OCI-LY1 (cell line): ENCODE data around the gene NOTUM.
A peak's percentile ranks its signal among the peaks of the same experiment; 100 is the strongest.

Experiments
- H2AFZ ChIP-seq: fragments of 200-600 bp; sonication (generic), shearing (Covaris generic); 2 replicates; pipeline ENCODE4 v1.6.0; 2014; ENCODE audit warnings: antibody characterized with exemption, mild to moderate bottlenecking, low read length
- H3F3A ChIP-seq: fragments of 200-600 bp; sonication (generic), shearing (Covaris generic); 2 replicates; pipeline ENCODE4 v1.6.0; 2014; ENCODE audit warnings: mild to moderate bottlenecking, antibody characterized with exemption, low read length, moderate library complexity; ENCODE audit not compliant: insufficient read depth
- H3K27ac ChIP-seq: fragments of 200-600 bp; sonication (generic); 2 replicates; pipeline ENCODE4 v1.5.1; 2014; ENCODE audit warnings: low read length, mixed run types, mild to moderate bottlenecking, low read depth; ENCODE audit not compliant: poor library complexity, severe bottlenecking
- H3K27me3 ChIP-seq: fragments of 200-600 bp; sonication (generic); 2 replicates; pipeline ENCODE4 v1.6.0; 2014; ENCODE audit warnings: antibody characterized with exemption, mild to moderate bottlenecking, low read length, moderate library complexity; ENCODE audit not compliant: insufficient read depth
- H3K36me3 ChIP-seq: fragments of 200-600 bp; sonication (generic); 2 replicates; pipeline ENCODE4 v1.6.1; 2014; ENCODE audit warnings: mild to moderate bottlenecking, antibody characterized with exemption, low read length, moderate library complexity, mixed read lengths; ENCODE audit not compliant: insufficient read depth
- H3K4me1 ChIP-seq: fragments of 200-600 bp; sonication (generic); 2 replicates; pipeline ENCODE4 v1.5.1; 2014; ENCODE audit warnings: mild to moderate bottlenecking, low read length, moderate library complexity; ENCODE audit not compliant: insufficient read depth, severe bottlenecking
- H3K4me2 ChIP-seq: fragments of 200-600 bp; sonication (generic), shearing (Covaris generic); 2 replicates; pipeline ENCODE4 v1.6.1; 2014; ENCODE audit warnings: low read length
- H3K4me3 ChIP-seq: fragments of 200-600 bp; sonication (generic); 2 replicates; pipeline ENCODE4 v1.5.1; 2014; ENCODE audit warnings: low read length, low read depth, mild to moderate bottlenecking, mixed read lengths; ENCODE audit not compliant: poor library complexity, severe bottlenecking
- H3K79me2 ChIP-seq: fragments of 200-600 bp; shearing (Covaris generic); 2 replicates; pipeline ENCODE4 v1.6.1; 2016; ENCODE audit warnings: mixed run types, low read length, mixed read lengths; ENCODE audit not compliant: insufficient read depth
- H3K9ac ChIP-seq: fragments of 200-600 bp; sonication (generic), shearing (Covaris generic); 2 replicates; pipeline ENCODE4 v1.6.1; 2014; ENCODE audit warnings: mild to moderate bottlenecking, low read length, mixed read lengths
- H3K9me2 ChIP-seq: fragments of 200-600 bp; sonication (generic), shearing (Covaris generic); 2 replicates; pipeline ENCODE4 v1.6.1; 2014; ENCODE audit warnings: low read depth, mild to moderate bottlenecking, low read length, mixed read lengths
- H3K9me3 ChIP-seq: fragments of 200-600 bp; shearing (Covaris generic); 2 replicates; pipeline ENCODE4 v1.6.1; 2014; ENCODE audit warnings: low read length, mixed read lengths
- H4K20me1 ChIP-seq: fragments of 200-600 bp; sonication (generic), shearing (Covaris generic); 2 replicates; pipeline ENCODE4 v1.6.0; 2016; ENCODE audit warnings: mild to moderate bottlenecking, low read length; ENCODE audit not compliant: insufficient read depth
- EZH2 ChIP-seq: fragments of 200-600 bp; sonication (generic), shearing (Covaris generic); IDR thresholded peaks from 2 replicates; pipeline ENCODE4 v1.8.0; 2017; ENCODE audit warnings: borderline replicate concordance, mixed run types, mild to moderate bottlenecking, antibody characterized with exemption, low read length, moderate library complexity, mixed read lengths
- TF ChIP-seq, protein P1 (sequence below): fragments of 200-600 bp; sonication (generic), shearing (Covaris generic); IDR thresholded peaks from 2 replicates; pipeline ENCODE4 v1.5.1; 2017; ENCODE audit warnings: mild to moderate bottlenecking, antibody characterized with exemption, low read length, moderate library complexity, mixed read lengths

NOTUM gene

DNA sequence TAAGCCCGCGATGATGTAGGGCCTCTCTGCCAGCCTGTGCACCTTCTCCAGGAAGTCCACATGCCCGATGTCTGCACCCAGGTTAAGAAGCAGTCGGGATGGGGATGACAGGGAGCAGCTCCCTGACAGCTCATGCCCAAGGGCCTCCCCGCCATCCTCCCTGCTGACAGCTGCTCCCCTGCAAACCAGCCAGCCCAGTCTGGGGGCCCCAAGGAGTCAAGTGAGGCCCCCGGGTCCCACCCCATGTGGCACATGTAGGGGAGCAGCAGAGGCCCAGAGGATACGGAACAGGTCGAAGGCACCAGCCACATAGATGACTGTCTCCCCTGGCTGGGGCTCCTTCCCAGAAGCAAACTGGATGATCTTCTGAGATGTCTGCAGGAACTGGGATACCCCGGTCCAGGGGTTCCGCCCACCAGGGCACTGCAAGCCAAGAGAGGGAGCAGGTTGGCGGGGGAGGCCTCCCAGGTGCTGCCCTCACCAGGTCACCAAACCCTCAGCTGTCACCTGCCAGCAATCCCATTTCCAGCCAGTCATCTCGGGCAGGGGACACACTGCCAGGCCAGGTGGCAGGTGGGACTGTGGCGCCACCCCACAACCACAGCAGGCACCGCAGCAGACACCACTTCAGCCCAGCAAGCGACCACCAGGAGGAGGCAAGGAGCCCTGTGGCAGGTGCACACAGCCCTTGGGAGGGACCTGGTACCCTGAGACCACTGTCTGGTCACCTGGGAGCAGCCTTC lies 54.3 kb downstream of the NOTUM start:
- Histone ChIP-seq H3K36me3 (peaks cover 53% of the 10 kb centered on the region), H4K20me1 (no peaks in the 10 kb centered on the region), H3K4me2 (no peak overlapping the region)

GRCh38 chr17:81905993-81906392 lies 55.0 kb downstream of the NOTUM start:
- no peaks in the 10 kb centered on the region for H3K9me2 ChIP-seq
- H3K9me3 ChIP-seq = no peaks in the 10 kb centered on the region
- peaks cover 21% of the 10 kb centered on the region for H3K4me1 ChIP-seq
- H3K27me3 ChIP-seq = peaks cover 4% of the 10 kb centered on the region; the same call in 1 of the 2 replicates
- H3K9ac ChIP-seq = no peak overlapping the region
- H3K27ac ChIP-seq = no peak overlapping the region
- no peaks in the 10 kb centered on the region for H4K20me1 ChIP-seq
- TF ChIP-seq, protein P1, sequence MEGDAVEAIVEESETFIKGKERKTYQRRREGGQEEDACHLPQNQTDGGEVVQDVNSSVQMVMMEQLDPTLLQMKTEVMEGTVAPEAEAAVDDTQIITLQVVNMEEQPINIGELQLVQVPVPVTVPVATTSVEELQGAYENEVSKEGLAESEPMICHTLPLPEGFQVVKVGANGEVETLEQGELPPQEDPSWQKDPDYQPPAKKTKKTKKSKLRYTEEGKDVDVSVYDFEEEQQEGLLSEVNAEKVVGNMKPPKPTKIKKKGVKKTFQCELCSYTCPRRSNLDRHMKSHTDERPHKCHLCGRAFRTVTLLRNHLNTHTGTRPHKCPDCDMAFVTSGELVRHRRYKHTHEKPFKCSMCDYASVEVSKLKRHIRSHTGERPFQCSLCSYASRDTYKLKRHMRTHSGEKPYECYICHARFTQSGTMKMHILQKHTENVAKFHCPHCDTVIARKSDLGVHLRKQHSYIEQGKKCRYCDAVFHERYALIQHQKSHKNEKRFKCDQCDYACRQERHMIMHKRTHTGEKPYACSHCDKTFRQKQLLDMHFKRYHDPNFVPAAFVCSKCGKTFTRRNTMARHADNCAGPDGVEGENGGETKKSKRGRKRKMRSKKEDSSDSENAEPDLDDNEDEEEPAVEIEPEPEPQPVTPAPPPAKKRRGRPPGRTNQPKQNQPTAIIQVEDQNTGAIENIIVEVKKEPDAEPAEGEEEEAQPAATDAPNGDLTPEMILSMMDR = no peak
- TF ChIP-seq EZH2 = no peak
- H3K4me2 ChIP-seq = no peak overlapping the region
- no peak overlapping the region for H3K4me3 ChIP-seq
- H3F3A ChIP-seq = no peaks in the 10 kb centered on the region
- H2AFZ ChIP-seq = no peak overlapping the region
- no peaks in the 10 kb centered on the region for H3K79me2 ChIP-seq
- peaks cover 53% of the 10 kb centered on the region for H3K36me3 ChIP-seq

More for the DNA sequence above, 54.3 kb downstream of the NOTUM start:
- H3K9me3 ChIP-seq = no peaks in the 10 kb centered on the region
- H2AFZ ChIP-seq = no peak overlapping the region
- no peaks in the 10 kb centered on the region for H3K9me2 ChIP-seq
- H3K9ac ChIP-seq = no peak overlapping the region
- H3K27me3 ChIP-seq = peaks cover 4% of the 10 kb centered on the region; the same call in 1 of the 2 replicates
- peaks cover 23% of the 10 kb centered on the region for H3K4me1 ChIP-seq
- H3F3A ChIP-seq = no peaks in the 10 kb centered on the region
- no peak overlapping the region for H3K27ac ChIP-seq
- no peaks in the 10 kb centered on the region for H3K79me2 ChIP-seq
- TF ChIP-seq, protein P1 = peak; percentile 47
- no peak for TF ChIP-seq EZH2
- no peak overlapping the region for H3K4me3 ChIP-seq

DNA sequence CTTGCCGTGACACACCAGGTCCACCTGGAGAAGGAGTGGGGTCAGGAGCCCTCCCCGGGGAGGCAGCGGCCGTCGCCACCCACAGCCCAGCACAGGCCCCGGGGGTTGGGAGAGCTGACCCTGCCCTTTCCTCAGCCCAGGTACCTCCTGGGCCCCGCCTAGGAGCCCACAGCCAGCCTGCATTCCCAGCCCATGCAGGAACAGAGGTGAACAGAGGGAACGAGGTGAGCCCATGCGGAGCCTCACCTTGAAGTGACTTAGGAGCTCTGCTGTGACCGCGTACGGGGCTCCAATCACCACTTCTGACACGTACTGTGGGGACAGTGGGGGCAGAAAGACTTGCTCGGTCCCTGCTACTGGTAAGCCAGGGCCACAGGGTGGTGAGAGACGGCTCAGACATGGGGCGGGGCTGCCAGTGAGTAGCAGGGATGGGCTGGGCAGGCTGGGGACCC lies 55.5 kb downstream of the NOTUM start:
- H3K4me1 ChIP-seq = peaks cover 19% of the 10 kb centered on the region
- no peaks in the 10 kb centered on the region for H3K9me3 ChIP-seq
- H3K36me3 ChIP-seq = peaks cover 59% of the 10 kb centered on the region
- no peak overlapping the region for H3K9ac ChIP-seq
- no peaks in the 10 kb centered on the region for H3K9me2 ChIP-seq
- H3K79me2 ChIP-seq = no peaks in the 10 kb centered on the region
- H3K27ac ChIP-seq = no peak overlapping the region
- no peaks in the 10 kb centered on the region for H4K20me1 ChIP-seq
- TF ChIP-seq, protein P1 = no peak
- TF ChIP-seq EZH2 = no peak
- no peak overlapping the region for H2AFZ ChIP-seq
- no peaks in the 10 kb centered on the region for H3F3A ChIP-seq
- H3K4me2 ChIP-seq = no peak overlapping the region
- no peak overlapping the region for H3K4me3 ChIP-seq
- H3K27me3 ChIP-seq = peaks cover 4% of the 10 kb centered on the region; the same call in 1 of the 2 replicates
